HCT116 (cell line): Measurements from ENCODE around the gene C1orf105. TPM values are rescaled to one million over a fixed set of nuclear protein-coding genes. Genes with fewer than 3 reads are reported as not detected.

Experiments used
- ATAC-seq: fragments of 200-7000 bp; cut with Tn5 transposase; 2 replicates; pipeline ENCODE4 v1.9.1; 2020; ENCODE audit warnings: mild to moderate bottlenecking, moderate library complexity
- BruUV-seq: library from RNA; stranded (reverse); fragments of 400-500 nt; replicated peaks from 2 replicates; lab custom pipeline; 2021; lab: Mats Ljungman, UMichigan
- CTCF ChIA-PET: fragments of 300-600 bp; sonication (Branson Sonifier 250); formaldehyde crosslinking; loops from one replicate; lab custom pipeline; 2021; ENCODE audit warnings: antibody characterized with exemption; lab: Charles Lee
- POLR2A ChIA-PET: fragments of 300-600, 350-600 bp; sonication (Branson Sonifier 250); formaldehyde crosslinking; loops from one replicate; lab custom pipeline; 2021; ENCODE audit warnings: antibody characterized with exemption; lab: Charles Lee
- RAD21 ChIA-PET, 2 experiments: fragments of 300-600 bp; sonication (Branson Sonifier 250); formaldehyde crosslinking; loops; one replicate each; lab custom pipeline; 2023; ENCODE audit warnings: low total read pairs in 2 of 2; ENCODE audit not compliant: uncharacterized antibody in 2 of 2, unreplicated experiment in 2 of 2, low non-redundant PET in 1 of 2; lab: Charles Lee
- DNase-seq: peaks from one replicate; pipeline ENCODE4 v3.0.0-alpha.2; 2010; ENCODE audit warnings: low read depth, low spot score
- H2AFZ ChIP-seq: fragments of 200-600 bp; shearing (Covaris generic), sonication (generic); 2 replicates; pipeline ENCODE4 v1.6.1; 2017; ENCODE audit warnings: low read depth, mixed run types, mixed read lengths, antibody characterized with exemption, low read length; ENCODE audit not compliant: poor library complexity, severe bottlenecking
- H3K27ac ChIP-seq: 2 replicates; pipeline ENCODE4 v1.5.1; 2012; ENCODE audit warnings: low read depth, low read length
- H3K27me3 ChIP-seq: fragments of 200-600 bp; sonication (generic); 2 replicates; pipeline ENCODE4 v1.6.1; 2016; ENCODE audit warnings: mixed run types, low read length, mixed read lengths; ENCODE audit not compliant: insufficient read depth
- H3K36me3 ChIP-seq, 2 experiments: fragments of 200-500 bp in 1 of 2; fragments of 200-600 bp in 1 of 2; sonication (Bioruptor generic) in 1 of 2; sonication (generic) in 1 of 2; 2 replicates each; pipeline versions ENCODE4 v1.5.1 to v1.6.1; 2014 to 2016; ENCODE audit warnings: low read length in 2 of 2, inconsistent platforms in 1 of 2, mixed read lengths in 1 of 2, mixed run types in 1 of 2; ENCODE audit not compliant: insufficient read depth in 2 of 2, control insufficient read depth in 1 of 2
- H3K4me1 ChIP-seq, 2 experiments: fragments of 200-600 bp in 1 of 2; sonication (generic) in 1 of 2; 2 replicates each; pipeline versions ENCODE4 v1.5.1 to v1.6.1; 2012 to 2017; ENCODE audit warnings: low read length in 2 of 2, inconsistent platforms in 1 of 2, mild to moderate bottlenecking in 1 of 2, mixed read lengths in 1 of 2, mixed run types in 1 of 2, moderate library complexity in 1 of 2; ENCODE audit not compliant: insufficient read depth in 2 of 2, control insufficient read depth in 1 of 2
- H3K4me2 ChIP-seq: fragments of 200-600 bp; sonication (generic); 2 replicates; pipeline ENCODE4 v1.6.1; 2017; ENCODE audit warnings: mixed run types, low read length, mixed read lengths
- H3K4me3 ChIP-seq, 2 experiments: fragments of 200-600 bp in 1 of 2; sonication (generic) in 1 of 2; replicated peaks in 1 of 2; 2 replicates each; pipeline ENCODE4 v1.5.1; 2011 to 2016; ENCODE audit warnings: low read length in 2 of 2, control low read depth in 1 of 2, low read depth in 1 of 2, mild to moderate bottlenecking in 1 of 2, mixed read lengths in 1 of 2, mixed run types in 1 of 2
- H3K79me2 ChIP-seq: fragments of 200-600 bp; sonication (generic); 2 replicates; pipeline ENCODE4 v1.6.1; 2017; ENCODE audit warnings: mild to moderate bottlenecking, mixed run types, low read length, moderate library complexity, mixed read lengths; ENCODE audit not compliant: insufficient read depth
- H3K9ac ChIP-seq: fragments of 200-600 bp; sonication (generic); 2 replicates; pipeline ENCODE4 v1.6.1; 2016; ENCODE audit warnings: low read length, mixed read lengths
- H3K9me2 ChIP-seq: fragments of 200-600 bp; sonication (generic), shearing (Covaris generic); 2 replicates; pipeline ENCODE4 v1.6.1; 2017; ENCODE audit warnings: mixed run types, mild to moderate bottlenecking, moderate library complexity; ENCODE audit not compliant: insufficient read depth
- H3K9me3 ChIP-seq, 2 experiments: fragments of 200-500 bp in 1 of 2; fragments of 200-600 bp in 1 of 2; sonication (Bioruptor generic) in 1 of 2; sonication (generic) in 1 of 2; 2 replicates each; pipeline ENCODE4 v1.6.1; 2014 to 2017; ENCODE audit warnings: low read length in 2 of 2, mixed read lengths in 2 of 2, inconsistent platforms in 1 of 2, low read depth in 1 of 2, mild to moderate bottlenecking in 1 of 2, mixed run types in 1 of 2, moderate library complexity in 1 of 2; ENCODE audit not compliant: control insufficient read depth in 1 of 2, insufficient read depth in 1 of 2
- H4K20me1 ChIP-seq: fragments of 200-600 bp; sonication (generic), shearing (Covaris generic); 2 replicates; pipeline ENCODE4 v1.6.1; 2017; ENCODE audit warnings: mixed run types, mild to moderate bottlenecking, moderate library complexity; ENCODE audit not compliant: insufficient read depth
- CBX3 ChIP-seq: IDR thresholded peaks from 2 replicates; pipeline ENCODE4 v1.6.1; 2012; ENCODE audit warnings: low read depth
- CEBPB ChIP-seq: IDR thresholded peaks from 2 replicates; pipeline ENCODE4 v1.6.1; 2012; ENCODE audit warnings: low read depth
- CTCF ChIP-seq, 3 experiments: fragments of 200-600 bp in 1 of 3; sonication (generic) in 1 of 3; IDR thresholded peaks in 2 of 3; conservative IDR thresholded peaks in 1 of 3; 2 replicates each; pipeline ENCODE4 v1.5.1; 2012 to 2017; ENCODE audit warnings: low read depth in 2 of 3, low read length in 2 of 3, antibody characterized with exemption in 1 of 3, borderline replicate concordance in 1 of 3, control low read depth in 1 of 3, mild to moderate bottlenecking in 1 of 3, mixed read lengths in 1 of 3, mixed run types in 1 of 3, moderate library complexity in 1 of 3; ENCODE audit not compliant: insufficient read depth in 1 of 3
- EGR1 ChIP-seq: IDR thresholded peaks from 2 replicates; pipeline ENCODE4 v1.6.1; 2012; ENCODE audit warnings: low read depth
- ELF1 ChIP-seq: IDR thresholded peaks from 2 replicates; pipeline ENCODE4 v1.6.1; 2012; ENCODE audit warnings: low read depth, borderline replicate concordance
- EZH2 ChIP-seq: fragments of 200-600 bp; sonication (generic); IDR thresholded peaks from 2 replicates; pipeline ENCODE4 v1.6.1; 2017; ENCODE audit warnings: antibody characterized with exemption, mixed run types
- EZH2phosphoT487 ChIP-seq: fragments of 200-600 bp; IDR thresholded peaks from 2 replicates; pipeline ENCODE4 v1.6.1; 2018; ENCODE audit warnings: antibody characterized with exemption, borderline replicate concordance
- FOSL1 ChIP-seq: IDR thresholded peaks from 2 replicates; pipeline ENCODE4 v1.6.1; 2012; ENCODE audit warnings: low read depth
- JUND ChIP-seq: IDR thresholded peaks from 2 replicates; pipeline ENCODE4 v1.6.1; 2012
- POLR2A ChIP-seq: IDR thresholded peaks from 2 replicates; pipeline ENCODE4 v1.7.0; 2011; ENCODE audit warnings: borderline replicate concordance; ENCODE audit not compliant: insufficient read depth, insufficient read length; ENCODE audit errors: extremely low read depth
- POLR2AphosphoS5 ChIP-seq: IDR thresholded peaks from 2 replicates; pipeline ENCODE4 v1.6.1; 2011; ENCODE audit warnings: mild to moderate bottlenecking, low read depth, low read length, moderate library complexity
- RAD21 ChIP-seq: IDR thresholded peaks from 2 replicates; pipeline ENCODE4 v1.6.1; 2012; ENCODE audit warnings: low read depth, mild to moderate bottlenecking
- REST ChIP-seq: IDR thresholded peaks from 2 replicates; pipeline ENCODE4 v1.6.1; 2012; ENCODE audit warnings: low read depth
- SP1 ChIP-seq: IDR thresholded peaks from 2 replicates; pipeline ENCODE4 v1.6.1; 2012; ENCODE audit warnings: low read depth
- TCF7L2 ChIP-seq: IDR thresholded peaks from 2 replicates; pipeline ENCODE4 v1.7.0; 2011; ENCODE audit warnings: borderline replicate concordance, inconsistent platforms; ENCODE audit not compliant: insufficient read depth, insufficient read length; ENCODE audit errors: extremely low read depth
- ZBTB33 ChIP-seq: IDR thresholded peaks from 2 replicates; pipeline ENCODE4 v1.6.1; 2011; ENCODE audit warnings: mild to moderate bottlenecking, low read length, moderate library complexity; ENCODE audit not compliant: insufficient replicate concordance; ENCODE audit errors: extremely low read depth
- ZFX ChIP-seq: fragments of 450-650 bp; IDR thresholded peaks from 2 replicates; pipeline ENCODE4 v1.6.1; 2017
- ZNF274 ChIP-seq: fragments of 200-500 bp; sonication (Bioruptor generic); IDR thresholded peaks from 2 replicates; pipeline ENCODE4 v1.6.1; 2014; ENCODE audit warnings: mild to moderate bottlenecking, low read depth, low read length, inconsistent platforms
- intact Hi-C: fragments of 100-400 bp; cut with micrococcal nuclease; formaldehyde crosslinking; loops from 2 replicates; pipeline ENCODE4 v1.10.0; 2022
- total RNA-seq: library from RNA; stranded (reverse); gene quantifications from one replicate; pipeline ENCODE4 v1.2.1, GENCODE V29; 2021; ENCODE audit not compliant: unreplicated experiment
- TF ChIP-seq, protein P1 (sequence below): IDR thresholded peaks from 2 replicates; pipeline ENCODE4 v1.6.1; 2012
- TF ChIP-seq, protein P2 (sequence below): IDR thresholded peaks from 2 replicates; pipeline ENCODE4 v1.6.1; 2012

Gene C1orf105
- total RNA-seq, 1 experiment from 2014 or later: not detected

GRCh38 chr1:172404121-172404520 lies 16.4 kb upstream of the C1orf105 start:
- CTCF ChIA-PET: no interaction called here
- BruUV-seq: no TSS peak

More at GRCh38 chr1:172404121-172404520, 16.4 kb upstream of the C1orf105 start:
- H3K79me2 ChIP-seq: no peaks in the 10 kb centered on the region
- no peaks in the 10 kb centered on the region for H3K9me2 ChIP-seq
- H3K4me1 ChIP-seq: peaks cover 3 to 6% of the 10 kb centered on the region in 2 experiments; a peak in 3 of 4 replicates
- no peak overlapping the region for H3K27ac ChIP-seq
- intact Hi-C loops: loop anchor here (5.0 kb wide), 1 partner anchor 602 kb away; no protein-coding TSS in a partner anchor
- H3K9me3 ChIP-seq: no peaks in the 10 kb centered on the region
- POLR2A ChIA-PET: no interaction called here
- no peak overlapping the region for H3K4me2 ChIP-seq
- H3K4me3 ChIP-seq: no peak overlapping the region
- TF ChIP-seq EZH2phosphoT487: no peak
- TF ChIP-seq, protein P1, sequence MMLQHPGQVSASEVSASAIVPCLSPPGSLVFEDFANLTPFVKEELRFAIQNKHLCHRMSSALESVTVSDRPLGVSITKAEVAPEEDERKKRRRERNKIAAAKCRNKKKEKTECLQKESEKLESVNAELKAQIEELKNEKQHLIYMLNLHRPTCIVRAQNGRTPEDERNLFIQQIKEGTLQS: no peak
- no peak for TF ChIP-seq SP1
- no peak for TF ChIP-seq EZH2
- no peak for TF ChIP-seq POLR2A
- TF ChIP-seq REST: no peak
- no peak for TF ChIP-seq CEBPB
- no peak for TF ChIP-seq POLR2AphosphoS5
- no peak for TF ChIP-seq RAD21
- no peak for TF ChIP-seq CTCF (IDR thresholded peaks at IDR 0.05 in 2 of 3, conservative IDR thresholded peaks at IDR 0.05 in 1 of 3; ENCODE audit: borderline replicate concordance in 1 of 3, insufficient read depth in 1 of 3, low read depth in 2 of 3, low read length in 2 of 3)
- no peak for TF ChIP-seq ELF1
- no peak for TF ChIP-seq ZFX
- no peak for TF ChIP-seq JUND
- no peak for TF ChIP-seq ZNF274
- no peak for TF ChIP-seq ZBTB33
- TF ChIP-seq, protein P2, sequence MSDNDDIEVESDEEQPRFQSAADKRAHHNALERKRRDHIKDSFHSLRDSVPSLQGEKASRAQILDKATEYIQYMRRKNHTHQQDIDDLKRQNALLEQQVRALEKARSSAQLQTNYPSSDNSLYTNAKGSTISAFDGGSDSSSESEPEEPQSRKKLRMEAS: no peak
- TF ChIP-seq TCF7L2: no peak
- TF ChIP-seq CBX3: no peak
- no peak for TF ChIP-seq FOSL1
- TF ChIP-seq EGR1: no peak
- TF ChIP-seq, all 23 proteins: peak for 0
- ATAC-seq (no peak), DNase-seq (no peak)
- Histone ChIP-seq H2AFZ (no peak overlapping the region), H3K36me3 (no peaks in the 10 kb centered on the region), H3K27me3 (peaks cover 5% of the 10 kb centered on the region; the same call in 1 of the 2 replicates), H3K9ac (no peak overlapping the region), H4K20me1 (no peaks in the 10 kb centered on the region)
- RAD21 ChIA-PET: no interaction called here
